HG02981 (cell line): Measurements from ENCODE around the gene MAP2K7.

Experiments used
- ATAC-seq: cut with Tn5 transposase; IDR thresholded peaks from one replicate; pipeline ENCODE4 v1.9.1; 2021; ENCODE audit warnings: mild to moderate bottlenecking, moderate library complexity; ENCODE audit not compliant: unreplicated experiment

MAP2K7 gene

GRCh38 chr19:7866399-7867091 lies 37.1 kb upstream of the MAP2K7 start:
- no peak for ATAC-seq

DNA sequence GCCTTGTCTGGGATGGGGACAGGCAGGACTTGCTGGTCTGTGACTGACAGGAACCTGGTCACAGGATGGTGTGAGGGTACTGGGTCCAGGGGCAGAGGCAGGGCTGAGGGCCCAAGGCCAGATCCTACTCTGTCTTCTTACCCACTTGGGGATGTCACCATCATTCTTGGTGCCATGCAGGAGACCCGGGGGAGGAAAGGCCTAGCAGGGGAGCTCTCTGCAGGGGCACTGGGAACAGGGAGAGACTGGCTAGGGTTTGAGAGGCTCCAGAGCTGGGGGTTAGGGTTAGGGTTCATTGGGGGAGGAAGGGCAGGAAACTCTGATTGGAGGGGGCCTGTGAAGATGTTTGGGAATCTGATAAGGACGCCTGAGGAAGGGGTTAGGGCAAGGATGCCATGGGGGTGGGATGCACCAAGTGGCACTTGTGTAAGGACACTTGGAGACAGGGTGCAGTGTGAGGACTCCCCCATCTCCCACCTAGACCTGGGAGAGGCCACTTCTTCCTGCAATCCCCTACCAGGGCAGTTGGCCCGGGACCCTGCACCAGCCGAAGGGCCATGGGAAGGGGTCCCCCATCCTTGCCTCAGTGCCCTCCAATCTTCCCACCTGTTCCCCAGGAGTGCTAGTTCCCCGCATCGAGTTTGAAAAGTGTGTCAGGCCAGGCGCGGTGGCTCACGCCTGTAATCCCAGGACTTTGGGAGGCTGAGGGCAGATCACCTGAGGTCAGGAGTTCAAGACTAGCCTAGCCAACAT lies 36.4 kb upstream of the MAP2K7 start:
- no peak for ATAC-seq

DNA sequence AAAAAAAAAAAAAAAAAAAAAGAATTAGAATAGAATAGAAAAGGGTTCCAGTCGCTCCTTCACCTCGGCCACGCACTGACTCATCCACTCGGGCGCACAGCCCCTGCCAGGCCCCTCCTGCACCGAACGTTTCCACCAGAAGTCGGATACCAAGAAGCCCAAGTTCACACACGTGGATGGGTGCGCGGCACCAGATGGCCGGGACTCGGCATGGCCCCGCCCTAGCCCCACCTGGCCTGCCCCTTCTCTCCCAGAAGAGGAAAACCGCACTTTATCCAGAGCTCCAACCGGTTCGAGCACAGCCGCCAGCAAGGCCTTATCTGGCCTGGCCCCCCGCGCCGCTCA lies 35.4 kb upstream of the MAP2K7 start:
- ATAC-seq: no peak

GRCh38 chr19:7868671-7869452 lies 34.8 kb upstream of the MAP2K7 start:
- ATAC-seq: peak; percentile 48

GRCh38 chr19:7869453-7869909 lies 34.2 kb upstream of the MAP2K7 start:
- ATAC-seq: peak; percentile 42

DNA sequence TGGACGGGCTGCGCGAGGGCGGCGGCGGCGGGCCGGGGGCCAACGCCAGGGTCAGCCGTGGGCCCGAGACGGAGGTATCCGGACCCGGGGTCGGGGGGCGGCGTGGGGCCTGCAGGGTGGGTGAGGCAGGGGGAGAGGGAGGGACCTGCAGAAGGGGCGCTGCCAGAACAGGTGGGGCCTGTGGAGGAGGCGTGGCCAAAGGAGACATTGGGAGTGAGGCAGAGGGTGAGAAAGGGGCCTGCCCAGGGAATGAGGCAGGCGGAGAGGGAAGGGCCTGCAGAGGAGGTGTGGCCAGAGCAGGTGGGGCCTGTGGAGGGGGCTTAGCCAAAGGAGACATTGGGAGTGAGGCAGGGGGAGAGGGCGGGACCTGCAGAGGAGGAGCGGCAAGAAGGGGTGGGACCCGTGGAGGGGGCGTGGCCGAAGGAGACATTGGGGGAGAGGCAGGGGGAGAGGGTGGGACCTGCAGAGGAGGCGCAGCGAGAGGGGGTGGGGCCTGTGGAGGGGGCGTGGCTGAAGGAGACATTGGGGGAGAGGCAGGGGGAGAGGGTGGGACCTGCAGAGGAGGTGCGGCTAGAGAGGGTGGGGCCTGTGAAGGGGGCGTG lies 33.7 kb upstream of the MAP2K7 start:
- ATAC-seq: no peak

GRCh38 chr19:7870571-7871436 lies 32.9 kb upstream of the MAP2K7 start:
- no peak for ATAC-seq

- ATAC-seq: no peak
Observed at GRCh38 chr19:7871437-7872305, 32.0 kb upstream of the MAP2K7 start.

DNA sequence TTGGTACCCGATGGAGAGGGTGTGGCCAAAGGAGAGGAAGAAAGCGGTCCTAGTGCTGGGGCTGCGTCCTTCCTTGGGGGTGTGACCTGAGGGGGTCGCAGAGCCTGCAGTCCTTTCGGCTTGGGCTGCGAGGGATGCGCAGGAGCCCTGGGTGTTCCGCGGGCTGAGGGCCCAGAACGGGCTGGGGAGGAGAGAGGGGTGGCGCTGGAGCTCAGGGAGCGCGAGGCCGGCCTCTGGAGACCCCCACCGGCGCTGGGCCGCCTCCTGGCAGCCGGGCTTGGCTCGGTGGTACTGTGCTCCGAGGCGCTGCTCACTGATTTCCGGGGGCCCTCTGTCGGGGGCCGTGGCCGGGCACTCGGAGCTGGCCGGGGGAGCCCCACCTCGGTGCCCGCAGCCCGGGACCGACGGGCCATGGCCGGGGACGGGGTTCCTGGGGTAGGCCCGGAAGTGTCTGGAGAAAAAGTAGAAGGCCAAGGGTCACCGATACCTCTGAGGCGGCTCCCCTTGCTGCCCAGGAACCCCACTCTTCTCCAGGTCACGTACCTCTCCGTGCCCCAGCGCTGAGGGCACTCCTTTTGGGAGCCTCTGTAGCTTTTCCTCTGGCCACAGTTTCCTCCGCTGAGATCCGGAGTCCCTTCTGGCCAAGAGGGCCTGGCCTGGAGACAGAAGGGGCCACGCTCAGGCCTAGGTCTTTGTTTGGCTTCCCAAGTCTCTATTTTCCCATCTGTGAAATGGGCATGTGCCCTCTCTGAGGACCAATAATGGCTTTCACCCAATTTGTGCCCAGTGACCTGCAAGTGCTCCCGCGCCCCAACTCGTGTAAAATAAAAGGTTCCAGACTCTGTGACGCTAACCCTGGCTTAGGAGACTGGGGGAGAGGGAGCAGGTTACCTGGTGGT lies 31.1 kb upstream of the MAP2K7 start:
- no peak for ATAC-seq

- ATAC-seq: no peak
Observed at GRCh38 chr19:7873304-7874075, 30.2 kb upstream of the MAP2K7 start.

DNA sequence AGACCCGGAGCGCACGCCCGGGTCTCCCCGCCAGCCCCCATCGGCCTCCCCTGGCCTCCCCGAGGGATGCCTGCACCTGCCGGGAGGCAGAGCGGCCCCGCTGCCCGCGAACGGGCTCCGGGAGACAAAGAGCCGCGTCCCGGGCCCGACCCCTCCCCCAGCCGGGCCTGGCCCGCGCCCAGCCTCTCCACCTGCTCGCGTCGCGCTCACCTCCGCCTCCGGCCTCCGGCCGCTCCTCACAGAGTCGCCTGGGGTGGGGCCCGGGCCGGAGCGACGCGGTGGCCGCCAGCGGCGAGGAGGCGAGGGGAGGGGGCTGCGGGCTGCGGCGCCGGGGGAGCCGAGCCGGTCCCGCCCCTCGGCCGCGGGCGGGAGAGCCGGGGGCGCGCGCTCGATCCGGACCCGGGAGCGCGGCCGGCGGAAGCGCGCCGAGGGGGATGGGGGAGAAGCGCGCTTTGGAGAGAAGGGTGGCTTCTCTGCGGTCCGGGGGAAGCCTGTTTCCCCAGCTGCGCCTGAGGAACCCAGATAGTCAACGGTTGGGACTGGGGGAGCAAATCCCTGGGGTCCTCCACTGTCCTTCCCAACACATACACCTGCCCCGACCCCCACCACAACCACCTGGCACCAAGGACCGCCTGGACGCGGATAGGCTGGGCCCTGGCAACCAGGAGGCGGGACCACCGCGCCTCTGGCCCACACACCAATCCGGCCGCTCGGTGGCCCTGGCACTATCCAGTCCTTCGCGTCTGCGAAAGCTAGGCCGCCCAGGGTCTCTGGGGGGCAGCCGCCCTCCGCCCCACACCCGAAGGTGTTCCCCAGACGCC lies 29.4 kb upstream of the MAP2K7 start, which contains the start of gene PRR36:
Gene PRR36 (minus strand): TSS at position 315 of the 821 bp plus-strand sequence. CDS start 701 bp downstream, outside the sequence.
- no peak for ATAC-seq

- ATAC-seq: no peak
Observed at GRCh38 chr19:7874897-7875273, 28.8 kb upstream of the MAP2K7 start.

DNA sequence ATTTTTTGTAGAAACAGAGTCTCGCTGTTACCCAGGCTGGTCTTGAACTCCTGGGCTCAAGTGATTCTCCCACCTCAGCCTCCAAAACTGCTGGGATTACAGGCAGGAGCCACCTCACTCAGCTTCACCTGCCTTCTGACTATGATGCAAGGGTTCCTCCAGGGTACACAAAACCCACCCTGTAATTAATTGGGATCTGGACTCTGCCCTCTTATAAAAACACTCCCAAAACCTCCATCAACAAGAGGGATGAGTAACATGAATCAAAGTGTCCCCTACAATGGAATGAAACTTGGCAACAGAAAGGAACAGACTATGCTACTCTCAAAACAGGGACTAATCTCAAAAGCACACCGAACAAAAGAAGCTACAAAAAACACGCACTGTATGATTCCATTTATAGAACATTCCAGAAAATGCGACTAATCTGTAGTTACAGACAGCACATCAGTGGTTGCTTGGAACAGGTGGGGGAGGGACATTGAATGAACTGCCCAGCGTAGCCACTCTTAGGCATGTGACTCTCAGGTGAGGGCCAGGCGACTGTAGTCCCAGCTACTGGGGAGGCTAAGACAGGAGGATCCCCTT lies 26.3 kb upstream of the MAP2K7 start:
- ATAC-seq: no peak

GRCh38 chr19:7879111-7879807 lies 24.4 kb upstream of the MAP2K7 start:
- no peak for ATAC-seq

- no peak for ATAC-seq
Observed at GRCh38 chr19:7879836-7880235, 23.8 kb upstream of the MAP2K7 start.

DNA sequence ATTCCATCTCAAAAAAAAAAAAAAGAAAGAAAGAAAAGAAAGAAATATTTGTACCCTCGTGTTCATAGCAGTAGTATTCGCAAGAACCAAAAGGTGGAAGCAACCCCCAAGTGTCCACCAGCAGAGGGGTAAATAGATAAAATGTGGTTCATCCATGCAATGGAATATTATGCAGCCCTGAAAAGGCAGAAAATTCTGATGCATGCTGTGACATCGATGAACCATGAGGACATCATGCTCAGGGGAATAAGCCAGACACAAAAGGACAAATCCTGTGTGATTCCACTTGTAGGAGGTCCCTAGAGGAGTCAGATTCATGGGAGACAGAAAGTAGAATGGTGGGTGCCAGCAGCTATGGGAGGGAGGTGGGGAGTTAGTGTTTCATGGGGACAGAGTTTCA lies 21.8 kb upstream of the MAP2K7 start:
- no peak for ATAC-seq
